Activated CD4-positive, alpha-beta T cell treated with anti-CD3 and anti-CD28 coated beads, Interleukin-2, amount 50 U/mL, for 48 hours (primary cell): ENCODE measurements around the gene DNAH10.

ENCODE experiments used
- DNase-seq, 2 experiments: peaks; one replicate each; pipeline ENCODE4 v3.0.0-alpha.2; 2020

Gene DNAH10

GRCh38 chr12:123761841-123762714, at the start of gene DNAH10:
Gene DNAH10 (plus strand): TSS chr12:123762301. CDS start chr12:123762337, 36 bp downstream.
- DNase-seq: peak; percentile 53 to 59

- no peak for DNase-seq
Observed at GRCh38 chr12:123712780-123713319, 49.3 kb upstream of the DNAH10 start.

GRCh38 chr12:123713398-123713797, 48.7 kb upstream of the DNAH10 start:
- DNase-seq: peak; percentile 33 to 42

GRCh38 chr12:123713823-123714585, 48.1 kb upstream of the DNAH10 start:
- DNase-seq: peak; percentile 65 to 75

GRCh38 chr12:123715195-123715594, 46.9 kb upstream of the DNAH10 start:
- no peak for DNase-seq

GRCh38 chr12:123717350-123717749, 44.8 kb upstream of the DNAH10 start:
- DNase-seq: no peak

- no peak for DNase-seq
Observed at GRCh38 chr12:123720141-123720814, 41.8 kb upstream of the DNAH10 start.

- DNase-seq: no peak
Observed at GRCh38 chr12:123721245-123721644, 40.9 kb upstream of the DNAH10 start.

- no peak for DNase-seq
Observed at GRCh38 chr12:123723011-123723410, 39.1 kb upstream of the DNAH10 start.

GRCh38 chr12:123723765-123724164, 38.3 kb upstream of the DNAH10 start:
- DNase-seq: no peak

- no peak for DNase-seq
Observed at GRCh38 chr12:123726244-123726643, 35.9 kb upstream of the DNAH10 start.

GRCh38 chr12:123726962-123727361, 35.1 kb upstream of the DNAH10 start:
- no peak for DNase-seq

GRCh38 chr12:123727878-123728277, 34.2 kb upstream of the DNAH10 start:
- no peak for DNase-seq

- no peak for DNase-seq
Observed at GRCh38 chr12:123731596-123731995, 30.5 kb upstream of the DNAH10 start.

- DNase-seq: no peak
Observed at GRCh38 chr12:123732251-123732650, 29.9 kb upstream of the DNAH10 start.

GRCh38 chr12:123733229-123733628, 28.9 kb upstream of the DNAH10 start:
- DNase-seq: no peak

GRCh38 chr12:123734268-123734667, 27.8 kb upstream of the DNAH10 start:
- DNase-seq: no peak

- DNase-seq: no peak
Observed at GRCh38 chr12:123741937-123742572, 20.0 kb upstream of the DNAH10 start.

- no peak for DNase-seq
Observed at GRCh38 chr12:123743002-123743401, 19.1 kb upstream of the DNAH10 start.

GRCh38 chr12:123744836-123745235, 17.3 kb upstream of the DNAH10 start:
- no peak for DNase-seq

GRCh38 chr12:123747309-123747708, 14.8 kb upstream of the DNAH10 start:
- DNase-seq: no peak

- DNase-seq: no peak
Observed at GRCh38 chr12:123748161-123748560, 13.9 kb upstream of the DNAH10 start.

- DNase-seq: no peak
Observed at GRCh38 chr12:123748661-123749060, 13.4 kb upstream of the DNAH10 start.
